ENCODE measurements around the gene SKP1. TPM values are rescaled to one million over a fixed set of nuclear protein-coding genes. Genes with fewer than 3 reads are reported as not detected.

SKP1 gene
- total RNA-seq, 1 donor from 2014 or later: 234 TPM

DNA sequence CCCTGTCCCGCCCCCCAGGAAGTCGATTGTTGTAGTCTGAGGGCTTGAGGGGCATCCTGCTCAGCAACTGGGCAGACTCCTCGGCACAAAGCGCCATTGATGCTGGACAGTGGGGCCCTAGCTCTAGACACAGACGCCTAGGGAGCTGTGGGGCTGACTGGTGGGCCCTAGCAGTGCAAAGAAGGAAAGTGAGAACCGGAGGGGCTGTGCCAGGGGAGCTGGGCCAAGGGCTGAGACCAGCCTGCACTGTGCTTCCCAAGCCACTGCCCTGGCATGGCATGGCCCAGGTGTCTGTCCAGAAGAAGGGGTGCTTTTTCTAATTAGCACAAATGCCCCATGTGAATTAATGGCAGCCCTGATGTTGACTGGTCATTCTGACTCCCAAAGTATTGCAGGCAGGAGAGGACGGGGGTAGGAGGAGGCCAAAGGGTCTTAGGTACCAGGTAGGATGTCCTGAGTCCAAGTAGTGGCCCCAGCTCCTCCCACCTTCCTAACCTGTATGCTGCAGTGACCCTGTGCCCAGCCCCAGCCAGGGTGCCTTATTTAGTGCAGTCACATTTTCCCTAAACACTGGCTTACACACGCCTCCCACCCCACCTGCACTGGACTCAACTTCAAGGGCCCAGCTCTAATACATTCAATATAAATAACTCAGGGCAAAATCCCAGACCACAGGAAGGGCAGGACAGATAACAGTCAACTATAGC lies 46.4 kb downstream of the SKP1 start:
- H3K9me3 ChIP-seq: no peaks in the 10 kb centered on the region
- peaks cover 14% of the 10 kb centered on the region for H3K36me3 ChIP-seq
- intact Hi-C loops (cut with DNase I): loop anchor here (10.0 kb wide), 1 partner anchor 86 kb away; no protein-coding TSS in a partner anchor
- TF ChIP-seq, protein P1, sequence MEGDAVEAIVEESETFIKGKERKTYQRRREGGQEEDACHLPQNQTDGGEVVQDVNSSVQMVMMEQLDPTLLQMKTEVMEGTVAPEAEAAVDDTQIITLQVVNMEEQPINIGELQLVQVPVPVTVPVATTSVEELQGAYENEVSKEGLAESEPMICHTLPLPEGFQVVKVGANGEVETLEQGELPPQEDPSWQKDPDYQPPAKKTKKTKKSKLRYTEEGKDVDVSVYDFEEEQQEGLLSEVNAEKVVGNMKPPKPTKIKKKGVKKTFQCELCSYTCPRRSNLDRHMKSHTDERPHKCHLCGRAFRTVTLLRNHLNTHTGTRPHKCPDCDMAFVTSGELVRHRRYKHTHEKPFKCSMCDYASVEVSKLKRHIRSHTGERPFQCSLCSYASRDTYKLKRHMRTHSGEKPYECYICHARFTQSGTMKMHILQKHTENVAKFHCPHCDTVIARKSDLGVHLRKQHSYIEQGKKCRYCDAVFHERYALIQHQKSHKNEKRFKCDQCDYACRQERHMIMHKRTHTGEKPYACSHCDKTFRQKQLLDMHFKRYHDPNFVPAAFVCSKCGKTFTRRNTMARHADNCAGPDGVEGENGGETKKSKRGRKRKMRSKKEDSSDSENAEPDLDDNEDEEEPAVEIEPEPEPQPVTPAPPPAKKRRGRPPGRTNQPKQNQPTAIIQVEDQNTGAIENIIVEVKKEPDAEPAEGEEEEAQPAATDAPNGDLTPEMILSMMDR (IDR thresholded peaks at IDR 0.05): no peak
- no peaks in the 10 kb centered on the region for H3K27me3 ChIP-seq
- DNase-seq (peak; percentile 27), ATAC-seq (no peak)
- peaks cover 39% of the 10 kb centered on the region for H3K4me1 ChIP-seq
- H3K4me3 ChIP-seq: no peak overlapping the region
- H3K27ac ChIP-seq: peak overlapping the region; percentile 51

DNA sequence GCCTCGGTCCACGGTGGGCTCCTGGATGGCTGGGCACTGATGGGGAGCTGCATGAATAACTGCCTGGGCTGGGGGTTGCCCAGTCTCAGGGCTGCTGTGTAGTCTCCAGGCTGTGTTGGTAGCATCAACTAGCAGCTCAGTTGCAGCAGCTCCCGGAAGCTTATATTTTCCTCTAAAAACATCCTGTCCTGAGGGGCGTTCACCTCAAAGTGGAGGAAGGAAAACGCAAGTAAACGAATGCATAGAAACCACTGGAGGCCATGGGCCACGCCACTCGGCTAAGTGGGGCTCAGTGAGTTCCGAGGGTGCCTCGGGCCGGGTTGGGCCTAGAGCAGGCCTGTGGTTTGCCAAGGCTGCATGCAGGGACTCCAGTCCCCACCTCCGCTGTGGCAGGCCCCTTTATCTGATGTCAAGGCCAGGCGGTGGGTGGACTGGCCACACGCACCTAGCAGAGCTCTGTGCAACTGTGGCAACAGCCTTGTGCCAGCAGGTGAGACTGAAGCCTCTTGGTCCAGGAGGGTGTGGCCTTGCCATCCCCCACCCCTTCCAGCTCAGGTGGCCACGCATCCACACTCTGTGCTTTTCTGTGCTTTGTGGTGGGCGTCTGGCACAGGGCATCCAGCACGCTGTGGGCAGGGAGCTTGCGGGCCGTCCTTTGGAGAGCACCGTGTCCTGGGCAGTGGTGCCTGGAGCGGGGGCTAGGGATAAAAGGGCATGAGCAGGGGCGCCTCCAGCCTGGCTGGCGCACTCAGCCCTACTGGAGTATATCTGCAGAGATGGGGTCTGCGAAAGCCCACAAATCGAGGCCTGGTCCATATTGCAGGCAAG lies 47.1 kb downstream of the SKP1 start:
- H3K9me3 ChIP-seq: no peaks in the 10 kb centered on the region
- peaks cover 45% of the 10 kb centered on the region for H3K4me1 ChIP-seq
- H3K4me3 ChIP-seq: no peak overlapping the region
- TF ChIP-seq, protein P1 (IDR thresholded peaks at IDR 0.05): no peak
- ATAC-seq: peak; percentile 5
- no peaks in the 10 kb centered on the region for H3K27me3 ChIP-seq
- intact Hi-C loops (cut with DNase I): loop anchor here (10.0 kb wide), 1 partner anchor 85 kb away; no protein-coding TSS in a partner anchor
- peaks cover 6% of the 10 kb centered on the region for H3K36me3 ChIP-seq
- H3K27ac ChIP-seq: peak overlapping the region; percentile 51
- no peak for DNase-seq

GRCh38 chr5:134128648-134128995 lies 48.1 kb downstream of the SKP1 start:
- no peak for ATAC-seq

GRCh38 chr5:134127988-134128647 lies 48.6 kb downstream of the SKP1 start:
- ATAC-seq (no peak), DNase-seq (no peak)
- Histone ChIP-seq H3K4me3 (no peak overlapping the region), H3K27ac (peak overlapping the region; percentile 36), H3K27me3 (no peaks in the 10 kb centered on the region), H3K36me3 (no peaks in the 10 kb centered on the region), H3K9me3 (no peaks in the 10 kb centered on the region), H3K4me1 (peaks cover 45% of the 10 kb centered on the region)
- TF ChIP-seq, protein P1 (IDR thresholded peaks at IDR 0.05): no peak
- intact Hi-C loops (cut with DNase I): no loop called here

More at GRCh38 chr5:134128648-134128995, 48.1 kb downstream of the SKP1 start:
- intact Hi-C loops (cut with DNase I): no loop called here
- Histone ChIP-seq H3K27ac (peak overlapping the region; percentile 51), H3K4me3 (no peak overlapping the region), H3K4me1 (peaks cover 45% of the 10 kb centered on the region), H3K27me3 (no peaks in the 10 kb centered on the region), H3K36me3 (no peaks in the 10 kb centered on the region), H3K9me3 (no peaks in the 10 kb centered on the region)
- DNase-seq: no peak
- TF ChIP-seq, protein P1 (IDR thresholded peaks at IDR 0.05): no peak

- no peaks in the 10 kb centered on the region for H3K9me3 ChIP-seq
- no peaks in the 10 kb centered on the region for H3K27me3 ChIP-seq
- peaks cover 45% of the 10 kb centered on the region for H3K4me1 ChIP-seq
- H3K27ac ChIP-seq: peak overlapping the region; percentile 36
- no peak overlapping the region for H3K4me3 ChIP-seq
- intact Hi-C loops (cut with DNase I): no loop called here
- no peaks in the 10 kb centered on the region for H3K36me3 ChIP-seq
- DNase-seq: no peak
- TF ChIP-seq, protein P1 (IDR thresholded peaks at IDR 0.05): no peak
- ATAC-seq: peak; percentile 7
These were observed 49.3 kb downstream of the SKP1 start for GRCh38 chr5:134127376-134127861.
